ENCODE measurements around the gene HBA1. TPM values are rescaled to one million over a fixed set of nuclear protein-coding genes. Genes with fewer than 3 reads are reported as not detected.
A peak's percentile ranks its signal among the peaks of the same experiment; 100 is the strongest.

HBA1 gene
- total and polyA plus RNA-seq, 9 of the 15 experiments (the other 6 are each of a cell fraction or from before 2014, with no cell fraction given) = 128 to 2,388 (median 380) TPM

DNA sequence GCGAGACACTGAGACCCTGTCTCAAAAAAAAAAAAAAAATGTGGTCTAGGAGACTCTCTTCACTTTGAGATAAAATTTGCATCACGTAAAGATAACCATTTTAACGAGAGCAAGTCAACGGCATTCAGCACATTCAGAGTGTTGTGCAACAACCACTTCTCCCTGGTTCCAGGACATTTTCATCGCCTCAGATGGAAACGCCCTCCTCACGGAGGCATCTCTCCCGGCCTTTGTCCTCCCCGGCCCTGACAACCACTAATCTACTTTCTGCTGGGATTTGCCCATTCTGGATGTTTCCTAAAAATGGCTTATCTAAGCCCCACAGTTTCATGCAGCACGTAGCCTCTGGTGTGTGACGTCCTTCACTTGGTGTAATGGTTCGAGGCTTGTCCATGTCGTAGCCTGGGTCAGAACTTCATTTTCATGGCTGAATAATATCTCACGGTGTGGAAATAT is 31.7 kb upstream of the HBA1 start (continued):
- TF ChIP-seq, protein P1, sequence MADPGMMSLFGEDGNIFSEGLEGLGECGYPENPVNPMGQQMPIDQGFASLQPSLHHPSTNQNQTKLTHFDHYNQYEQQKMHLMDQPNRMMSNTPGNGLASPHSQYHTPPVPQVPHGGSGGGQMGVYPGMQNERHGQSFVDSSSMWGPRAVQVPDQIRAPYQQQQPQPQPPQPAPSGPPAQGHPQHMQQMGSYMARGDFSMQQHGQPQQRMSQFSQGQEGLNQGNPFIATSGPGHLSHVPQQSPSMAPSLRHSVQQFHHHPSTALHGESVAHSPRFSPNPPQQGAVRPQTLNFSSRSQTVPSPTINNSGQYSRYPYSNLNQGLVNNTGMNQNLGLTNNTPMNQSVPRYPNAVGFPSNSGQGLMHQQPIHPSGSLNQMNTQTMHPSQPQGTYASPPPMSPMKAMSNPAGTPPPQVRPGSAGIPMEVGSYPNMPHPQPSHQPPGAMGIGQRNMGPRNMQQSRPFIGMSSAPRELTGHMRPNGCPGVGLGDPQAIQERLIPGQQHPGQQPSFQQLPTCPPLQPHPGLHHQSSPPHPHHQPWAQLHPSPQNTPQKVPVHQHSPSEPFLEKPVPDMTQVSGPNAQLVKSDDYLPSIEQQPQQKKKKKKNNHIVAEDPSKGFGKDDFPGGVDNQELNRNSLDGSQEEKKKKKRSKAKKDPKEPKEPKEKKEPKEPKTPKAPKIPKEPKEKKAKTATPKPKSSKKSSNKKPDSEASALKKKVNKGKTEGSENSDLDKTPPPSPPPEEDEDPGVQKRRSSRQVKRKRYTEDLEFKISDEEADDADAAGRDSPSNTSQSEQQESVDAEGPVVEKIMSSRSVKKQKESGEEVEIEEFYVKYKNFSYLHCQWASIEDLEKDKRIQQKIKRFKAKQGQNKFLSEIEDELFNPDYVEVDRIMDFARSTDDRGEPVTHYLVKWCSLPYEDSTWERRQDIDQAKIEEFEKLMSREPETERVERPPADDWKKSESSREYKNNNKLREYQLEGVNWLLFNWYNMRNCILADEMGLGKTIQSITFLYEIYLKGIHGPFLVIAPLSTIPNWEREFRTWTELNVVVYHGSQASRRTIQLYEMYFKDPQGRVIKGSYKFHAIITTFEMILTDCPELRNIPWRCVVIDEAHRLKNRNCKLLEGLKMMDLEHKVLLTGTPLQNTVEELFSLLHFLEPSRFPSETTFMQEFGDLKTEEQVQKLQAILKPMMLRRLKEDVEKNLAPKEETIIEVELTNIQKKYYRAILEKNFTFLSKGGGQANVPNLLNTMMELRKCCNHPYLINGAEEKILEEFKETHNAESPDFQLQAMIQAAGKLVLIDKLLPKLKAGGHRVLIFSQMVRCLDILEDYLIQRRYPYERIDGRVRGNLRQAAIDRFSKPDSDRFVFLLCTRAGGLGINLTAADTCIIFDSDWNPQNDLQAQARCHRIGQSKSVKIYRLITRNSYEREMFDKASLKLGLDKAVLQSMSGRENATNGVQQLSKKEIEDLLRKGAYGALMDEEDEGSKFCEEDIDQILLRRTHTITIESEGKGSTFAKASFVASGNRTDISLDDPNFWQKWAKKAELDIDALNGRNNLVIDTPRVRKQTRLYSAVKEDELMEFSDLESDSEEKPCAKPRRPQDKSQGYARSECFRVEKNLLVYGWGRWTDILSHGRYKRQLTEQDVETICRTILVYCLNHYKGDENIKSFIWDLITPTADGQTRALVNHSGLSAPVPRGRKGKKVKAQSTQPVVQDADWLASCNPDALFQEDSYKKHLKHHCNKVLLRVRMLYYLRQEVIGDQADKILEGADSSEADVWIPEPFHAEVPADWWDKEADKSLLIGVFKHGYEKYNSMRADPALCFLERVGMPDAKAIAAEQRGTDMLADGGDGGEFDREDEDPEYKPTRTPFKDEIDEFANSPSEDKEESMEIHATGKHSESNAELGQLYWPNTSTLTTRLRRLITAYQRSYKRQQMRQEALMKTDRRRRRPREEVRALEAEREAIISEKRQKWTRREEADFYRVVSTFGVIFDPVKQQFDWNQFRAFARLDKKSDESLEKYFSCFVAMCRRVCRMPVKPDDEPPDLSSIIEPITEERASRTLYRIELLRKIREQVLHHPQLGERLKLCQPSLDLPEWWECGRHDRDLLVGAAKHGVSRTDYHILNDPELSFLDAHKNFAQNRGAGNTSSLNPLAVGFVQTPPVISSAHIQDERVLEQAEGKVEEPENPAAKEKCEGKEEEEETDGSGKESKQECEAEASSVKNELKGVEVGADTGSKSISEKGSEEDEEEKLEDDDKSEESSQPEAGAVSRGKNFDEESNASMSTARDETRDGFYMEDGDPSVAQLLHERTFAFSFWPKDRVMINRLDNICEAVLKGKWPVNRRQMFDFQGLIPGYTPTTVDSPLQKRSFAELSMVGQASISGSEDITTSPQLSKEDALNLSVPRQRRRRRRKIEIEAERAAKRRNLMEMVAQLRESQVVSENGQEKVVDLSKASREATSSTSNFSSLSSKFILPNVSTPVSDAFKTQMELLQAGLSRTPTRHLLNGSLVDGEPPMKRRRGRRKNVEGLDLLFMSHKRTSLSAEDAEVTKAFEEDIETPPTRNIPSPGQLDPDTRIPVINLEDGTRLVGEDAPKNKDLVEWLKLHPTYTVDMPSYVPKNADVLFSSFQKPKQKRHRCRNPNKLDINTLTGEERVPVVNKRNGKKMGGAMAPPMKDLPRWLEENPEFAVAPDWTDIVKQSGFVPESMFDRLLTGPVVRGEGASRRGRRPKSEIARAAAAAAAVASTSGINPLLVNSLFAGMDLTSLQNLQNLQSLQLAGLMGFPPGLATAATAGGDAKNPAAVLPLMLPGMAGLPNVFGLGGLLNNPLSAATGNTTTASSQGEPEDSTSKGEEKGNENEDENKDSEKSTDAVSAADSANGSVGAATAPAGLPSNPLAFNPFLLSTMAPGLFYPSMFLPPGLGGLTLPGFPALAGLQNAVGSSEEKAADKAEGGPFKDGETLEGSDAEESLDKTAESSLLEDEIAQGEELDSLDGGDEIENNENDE (IDR thresholded peaks at IDR 0.05; ENCODE audit: low read depth, low read length) = no peak
- TF ChIP-seq CEBPB (tag; IDR thresholded peaks at IDR 0.05) (peak; percentile 99), RFX1 (IDR thresholded peaks at IDR 0.05) (no peak; the same call in 1 of the 2 replicates), ZBTB17 (CRISPR knock-in tag; IDR thresholded peaks at IDR 0.05) (0 out of 2 replicates have a peak, but pooled peaks have one; percentile 57), NFIC (IDR thresholded peaks at IDR 0.05) (peak; percentile 41), STAT5A (IDR thresholded peaks at IDR 0.05; ENCODE audit: borderline replicate concordance, low read length) (no peak), ZNF76 (CRISPR knock-in tag; IDR thresholded peaks at IDR 0.05; ENCODE audit: borderline replicate concordance) (peak; percentile 72; the same call in 1 of the 2 replicates), PHF21A (IDR thresholded peaks at IDR 0.05; ENCODE audit: borderline replicate concordance, low read depth) (no peak), ZNF3 (CRISPR knock-in tag; IDR thresholded peaks at IDR 0.05) (no peak), CBFA2T3 (IDR thresholded peaks at IDR 0.05) (peak; percentile 85), ELF4 (CRISPR knock-in tag; IDR thresholded peaks at IDR 0.05) (no peak), SMARCA4 (IDR thresholded peaks at IDR 0.05) (peak; percentile 72; the same call in 1 of the 2 replicates)
- TF ChIP-seq, protein P2, sequence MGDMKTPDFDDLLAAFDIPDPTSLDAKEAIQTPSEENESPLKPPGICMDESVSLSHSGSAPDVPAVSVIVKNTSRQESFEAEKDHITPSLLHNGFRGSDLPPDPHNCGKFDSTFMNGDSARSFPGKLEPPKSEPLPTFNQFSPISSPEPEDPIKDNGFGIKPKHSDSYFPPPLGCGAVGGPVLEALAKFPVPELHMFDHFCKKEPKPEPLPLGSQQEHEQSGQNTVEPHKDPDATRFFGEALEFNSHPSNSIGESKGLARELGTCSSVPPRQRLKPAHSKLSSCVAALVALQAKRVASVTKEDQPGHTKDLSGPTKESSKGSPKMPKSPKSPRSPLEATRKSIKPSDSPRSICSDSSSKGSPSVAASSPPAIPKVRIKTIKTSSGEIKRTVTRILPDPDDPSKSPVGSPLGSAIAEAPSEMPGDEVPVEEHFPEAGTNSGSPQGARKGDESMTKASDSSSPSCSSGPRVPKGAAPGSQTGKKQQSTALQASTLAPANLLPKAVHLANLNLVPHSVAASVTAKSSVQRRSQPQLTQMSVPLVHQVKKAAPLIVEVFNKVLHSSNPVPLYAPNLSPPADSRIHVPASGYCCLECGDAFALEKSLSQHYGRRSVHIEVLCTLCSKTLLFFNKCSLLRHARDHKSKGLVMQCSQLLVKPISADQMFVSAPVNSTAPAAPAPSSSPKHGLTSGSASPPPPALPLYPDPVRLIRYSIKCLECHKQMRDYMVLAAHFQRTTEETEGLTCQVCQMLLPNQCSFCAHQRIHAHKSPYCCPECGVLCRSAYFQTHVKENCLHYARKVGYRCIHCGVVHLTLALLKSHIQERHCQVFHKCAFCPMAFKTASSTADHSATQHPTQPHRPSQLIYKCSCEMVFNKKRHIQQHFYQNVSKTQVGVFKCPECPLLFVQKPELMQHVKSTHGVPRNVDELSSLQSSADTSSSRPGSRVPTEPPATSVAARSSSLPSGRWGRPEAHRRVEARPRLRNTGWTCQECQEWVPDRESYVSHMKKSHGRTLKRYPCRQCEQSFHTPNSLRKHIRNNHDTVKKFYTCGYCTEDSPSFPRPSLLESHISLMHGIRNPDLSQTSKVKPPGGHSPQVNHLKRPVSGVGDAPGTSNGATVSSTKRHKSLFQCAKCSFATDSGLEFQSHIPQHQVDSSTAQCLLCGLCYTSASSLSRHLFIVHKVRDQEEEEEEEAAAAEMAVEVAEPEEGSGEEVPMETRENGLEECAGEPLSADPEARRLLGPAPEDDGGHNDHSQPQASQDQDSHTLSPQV (IDR thresholded peaks at IDR 0.05) = peak; percentile 79
